PC-9 (cell line): ENCODE results near the gene PRKCB. TPM values are rescaled to one million over a fixed set of nuclear protein-coding genes. Genes with fewer than 3 reads are reported as not detected.

Experiments
- BruUV-seq: library from RNA; stranded (reverse); fragments of 400-500 nt; replicated peaks from 2 replicates; lab custom pipeline; 2021; lab: Mats Ljungman, UMichigan
- CTCF ChIA-PET: fragments of 300-600 bp; sonication (Branson Sonifier 250); formaldehyde crosslinking; loops from one replicate; lab custom pipeline; 2022; ENCODE audit warnings: antibody characterized with exemption; lab: Charles Lee
- POLR2A ChIA-PET: fragments of 300-600 bp; sonication (Branson Sonifier 250); formaldehyde crosslinking; loops from one replicate; lab custom pipeline; 2022; ENCODE audit warnings: antibody characterized with exemption; ENCODE audit not compliant: unreplicated experiment; lab: Charles Lee
- DNase-seq, 2 experiments: peaks; one replicate each; pipeline versions ENCODE4 v3.0.0 to v3.0.0-alpha.2; 2015 to 2022; ENCODE audit warnings: mixed read lengths in 1 of 2
- H2AFZ ChIP-seq: fragments of 200-600 bp; sonication (generic); 2 replicates; pipeline ENCODE4 v1.8.1; 2017; ENCODE audit warnings: antibody characterized with exemption
- H3F3A ChIP-seq: fragments of 200-600 bp; sonication (generic); 2 replicates; pipeline ENCODE4 v1.8.1; 2017; ENCODE audit warnings: antibody characterized with exemption, mild to moderate bottlenecking, low read depth; ENCODE audit not compliant: insufficient read depth
- H3K27ac ChIP-seq: fragments of 200-600 bp; sonication (generic); 2 replicates; pipeline ENCODE4 v1.6.1; 2016; ENCODE audit warnings: mixed run types
- H3K27me3 ChIP-seq: fragments of 200-600 bp; sonication (generic); 2 replicates; pipeline ENCODE4 v1.6.1; 2016; ENCODE audit warnings: low read depth, mixed run types; ENCODE audit not compliant: insufficient read depth
- H3K36me3 ChIP-seq: fragments of 200-600 bp; sonication (generic); 2 replicates; pipeline ENCODE4 v1.6.1; 2016; ENCODE audit warnings: low read depth, mixed run types
- H3K4me1 ChIP-seq: fragments of 200-600 bp; sonication (generic); replicated peaks from 2 replicates; pipeline ENCODE4 v1.6.1; 2016; ENCODE audit warnings: mixed run types; ENCODE audit not compliant: insufficient read depth
- H3K4me2 ChIP-seq: fragments of 200-600 bp; sonication (generic); 2 replicates; pipeline ENCODE4 v1.6.1; 2017; ENCODE audit warnings: mixed run types
- H3K4me3 ChIP-seq: fragments of 200-600 bp; sonication (generic); 2 replicates; pipeline ENCODE4 v1.6.1; 2016; ENCODE audit warnings: mixed run types
- H3K79me2 ChIP-seq: fragments of 200-600 bp; sonication (generic); 2 replicates; pipeline ENCODE4 v1.6.1; 2017; ENCODE audit warnings: low read depth, mixed run types
- H3K9me2 ChIP-seq: fragments of 200-600 bp; sonication (generic); 2 replicates; pipeline ENCODE4 v1.8.1; 2017; ENCODE audit warnings: mild to moderate bottlenecking; ENCODE audit not compliant: insufficient read depth
- H3K9me3 ChIP-seq: fragments of 200-600 bp; sonication (generic); 2 replicates; pipeline ENCODE4 v1.8.1; 2016; ENCODE audit warnings: low read depth; ENCODE audit not compliant: insufficient read depth
- H4K20me1 ChIP-seq: fragments of 200-600 bp; sonication (generic); 2 replicates; pipeline ENCODE4 v1.8.1; 2017; ENCODE audit not compliant: insufficient read depth
- CTCF ChIP-seq: fragments of 200-600 bp; sonication (generic); conservative IDR thresholded peaks from 2 replicates; pipeline ENCODE4 v1.6.1; 2017; ENCODE audit warnings: mixed run types, antibody characterized with exemption, mild to moderate bottlenecking, moderate library complexity
- EZH2 ChIP-seq: fragments of 200-600 bp; sonication (generic); IDR thresholded peaks from 2 replicates; pipeline ENCODE4 v1.8.0; 2017; ENCODE audit warnings: antibody characterized with exemption, low read depth
- intact Hi-C: fragments of 100-400 bp; cut with micrococcal nuclease; formaldehyde crosslinking; loops from one replicate; pipeline ENCODE4 v1.10.0; 2022; ENCODE audit not compliant: unreplicated experiment
- total RNA-seq: library from RNA; stranded (reverse); gene quantifications from 2 replicates; pipeline ENCODE4 v1.2.3, GENCODE V29; 2021

The PRKCB gene
- total RNA-seq, 1 experiment from 2014 or later, result not detected

GRCh38 chr16:24087891-24088410, 252.2 kb downstream of the PRKCB start:
- CTCF ChIA-PET, result no interaction called here
- H3K27me3 ChIP-seq, result peaks cover 13% of the 10 kb centered on the region
- TF ChIP-seq CTCF (no peak), EZH2 (no peak)

GRCh38 chr16:24088767-24089166, 253.0 kb downstream of the PRKCB start:
- ChIA-PET CTCF (no interaction called here), POLR2A (no interaction called here)
- Histone ChIP-seq H4K20me1 (no peaks in the 10 kb centered on the region), H3K4me3 (no peak overlapping the region), H3K4me2 (no peak overlapping the region), H3K9me3 (no peaks in the 10 kb centered on the region), H3K4me1 (no peaks in the 10 kb centered on the region), H2AFZ (no peak overlapping the region), H3K36me3 (no peaks in the 10 kb centered on the region), H3K9me2 (no peaks in the 10 kb centered on the region), H3K79me2 (no peaks in the 10 kb centered on the region), H3K27me3 (peaks cover 13% of the 10 kb centered on the region), H3K27ac (no peak overlapping the region), H3F3A (no peaks in the 10 kb centered on the region)
- BruUV-seq, result no TSS peak
- intact Hi-C loops, result no loop called here
- TF ChIP-seq CTCF, result no peak
- no peak for TF ChIP-seq EZH2
- no peak for DNase-seq

More at GRCh38 chr16:24087891-24088410, 252.2 kb downstream of the PRKCB start:
- Histone ChIP-seq H3K9me3 (no peaks in the 10 kb centered on the region), H2AFZ (no peak overlapping the region), H3K27ac (no peak overlapping the region), H3K4me2 (no peak overlapping the region), H3F3A (no peaks in the 10 kb centered on the region), H3K36me3 (no peaks in the 10 kb centered on the region), H3K9me2 (no peaks in the 10 kb centered on the region), H3K4me3 (no peak overlapping the region), H3K79me2 (no peaks in the 10 kb centered on the region), H4K20me1 (no peaks in the 10 kb centered on the region), H3K4me1 (no peaks in the 10 kb centered on the region)
- no TSS peak for BruUV-seq
- intact Hi-C loops, result no loop called here
- POLR2A ChIA-PET, result no interaction called here
- no peak for DNase-seq

- Histone ChIP-seq H3K4me1 (no peaks in the 10 kb centered on the region), H3K79me2 (no peaks in the 10 kb centered on the region), H3F3A (no peaks in the 10 kb centered on the region), H2AFZ (no peak overlapping the region), H3K4me2 (no peak overlapping the region), H3K27me3 (peaks cover 16% of the 10 kb centered on the region), H4K20me1 (no peaks in the 10 kb centered on the region), H3K9me2 (no peaks in the 10 kb centered on the region), H3K36me3 (no peaks in the 10 kb centered on the region), H3K9me3 (no peaks in the 10 kb centered on the region), H3K27ac (no peak overlapping the region), H3K4me3 (no peak overlapping the region)
- CTCF ChIA-PET, result interaction anchor here (0.6 kb wide), 1 partner anchor 1138 kb away, joined by 3 read pairs; no protein-coding TSS in a partner anchor
- no peak for DNase-seq
- intact Hi-C loops, result no loop called here
- no TSS peak for BruUV-seq
- TF ChIP-seq CTCF, result no peak
- TF ChIP-seq EZH2, result no peak
- POLR2A ChIA-PET, result no interaction called here
Measured at GRCh38 chr16:24091125-24091524, 255.3 kb downstream of the PRKCB start.
